DND-41 (cell line): ENCODE data around the gene RASGRF2.
"Not testable (repeated sequence)": the region's sequence is repeated elsewhere in the genome, so short reads cannot be mapped to it uniquely, and the experiment has no call there.

Experiments used
- ATAC-seq: fragments of 200-7000 bp; cut with Tn5 transposase; 3 replicates; pipeline ENCODE4 v1.9.1; 2021; ENCODE audit warnings: low read depth; ENCODE audit not compliant: insufficient read depth
- DNase-seq: peaks from one replicate; pipeline ENCODE4 v3.0.0-alpha.2; 2020
- H2AFZ ChIP-seq: 2 replicates; pipeline ENCODE4 v1.6.0; 2012; ENCODE audit warnings: low read depth, low read length
- H3K27ac ChIP-seq: 2 replicates; pipeline ENCODE4 v1.5.1; 2012; ENCODE audit warnings: low read length, inconsistent platforms
- H3K27me3 ChIP-seq: fragments of 200-600 bp; sonication (generic); 2 replicates; pipeline ENCODE4 v1.6.0; 2012; ENCODE audit warnings: low read length, mild to moderate bottlenecking, inconsistent platforms; ENCODE audit not compliant: insufficient read depth, poor library complexity
- H3K36me3 ChIP-seq: 2 replicates; pipeline ENCODE4 v1.5.1; 2012; ENCODE audit warnings: low read length, inconsistent platforms; ENCODE audit not compliant: insufficient read depth
- H3K4me1 ChIP-seq: 2 replicates; pipeline ENCODE4 v1.5.1; 2012; ENCODE audit warnings: mild to moderate bottlenecking, low read length; ENCODE audit not compliant: insufficient read depth
- H3K4me2 ChIP-seq: 2 replicates; pipeline ENCODE4 v1.6.0; 2012; ENCODE audit warnings: mild to moderate bottlenecking, moderate library complexity, low read length, inconsistent platforms; ENCODE audit not compliant: insufficient read depth
- H3K4me3 ChIP-seq, 2 experiments: fragments of 200-600 bp in 1 of 2; shearing (Covaris generic) in 1 of 2; 2 replicates each; pipeline ENCODE4 v1.5.1; 2012 to 2016; ENCODE audit warnings: inconsistent platforms in 2 of 2, low read length in 2 of 2, mild to moderate bottlenecking in 2 of 2, low read depth in 1 of 2, moderate library complexity in 1 of 2
- H3K79me2 ChIP-seq: 2 replicates; pipeline ENCODE4 v1.6.0; 2012; ENCODE audit warnings: low read length, inconsistent platforms; ENCODE audit not compliant: insufficient read depth
- H3K9ac ChIP-seq: 2 replicates; pipeline ENCODE4 v1.6.0; 2012; ENCODE audit warnings: low read depth, mild to moderate bottlenecking, inconsistent platforms, low read length, moderate library complexity
- H3K9me3 ChIP-seq: 2 replicates; pipeline ENCODE4 v1.5.1; 2012; ENCODE audit warnings: low read length, moderate library complexity, mild to moderate bottlenecking, inconsistent platforms; ENCODE audit not compliant: insufficient read depth, severe bottlenecking
- H4K20me1 ChIP-seq: 2 replicates; pipeline ENCODE4 v1.6.0; 2012; ENCODE audit warnings: low read length; ENCODE audit not compliant: insufficient read depth
- EZH2 ChIP-seq: IDR thresholded peaks from 3 replicates; pipeline ENCODE4 v1.6.1; 2012; ENCODE audit warnings: borderline replicate concordance, low read depth, mild to moderate bottlenecking, moderate library complexity, low read length, inconsistent platforms; ENCODE audit not compliant: severe bottlenecking
- TF ChIP-seq, protein P1 (sequence below): IDR thresholded peaks from 2 replicates; pipeline ENCODE4 v1.5.1; 2012; ENCODE audit warnings: borderline replicate concordance, low read length, moderate library complexity, mild to moderate bottlenecking; ENCODE audit not compliant: poor library complexity, severe bottlenecking; ENCODE audit errors: extremely low read depth

The RASGRF2 gene

DNA sequence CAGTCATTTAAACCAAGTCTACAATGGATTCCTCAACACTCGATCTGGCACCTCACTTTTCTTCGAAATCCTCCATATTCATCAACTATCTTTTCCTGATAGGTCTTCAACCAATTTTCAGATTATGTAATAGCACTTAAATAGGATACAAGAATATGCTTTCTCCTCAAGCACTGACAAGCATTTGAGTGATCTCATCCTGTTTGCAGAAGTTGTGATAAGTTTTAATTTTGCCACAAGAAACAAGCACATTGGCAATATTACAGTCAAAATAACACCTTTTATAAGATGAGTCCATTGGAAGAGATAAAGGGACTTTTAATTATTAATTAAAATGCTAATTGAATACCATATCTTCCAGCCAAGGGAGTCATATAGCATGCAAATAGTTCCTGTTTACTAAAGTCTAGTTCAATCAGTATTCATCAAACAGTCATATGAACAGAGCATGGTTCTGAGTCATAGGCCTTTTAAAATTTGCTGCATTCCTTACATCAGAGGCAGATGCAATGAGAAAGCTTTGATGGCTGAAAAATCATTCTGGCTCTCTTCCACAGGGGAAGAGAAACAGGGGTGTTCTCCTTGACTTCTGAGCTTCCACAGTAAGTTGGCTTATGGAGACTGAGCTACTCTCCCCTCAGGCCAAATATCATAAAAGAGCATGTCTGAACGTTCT lies 308.5 kb downstream of the RASGRF2 start:
- H3K4me2 ChIP-seq = no peak overlapping the region
- H3K79me2 ChIP-seq = peaks cover 22% of the 10 kb centered on the region

DNA sequence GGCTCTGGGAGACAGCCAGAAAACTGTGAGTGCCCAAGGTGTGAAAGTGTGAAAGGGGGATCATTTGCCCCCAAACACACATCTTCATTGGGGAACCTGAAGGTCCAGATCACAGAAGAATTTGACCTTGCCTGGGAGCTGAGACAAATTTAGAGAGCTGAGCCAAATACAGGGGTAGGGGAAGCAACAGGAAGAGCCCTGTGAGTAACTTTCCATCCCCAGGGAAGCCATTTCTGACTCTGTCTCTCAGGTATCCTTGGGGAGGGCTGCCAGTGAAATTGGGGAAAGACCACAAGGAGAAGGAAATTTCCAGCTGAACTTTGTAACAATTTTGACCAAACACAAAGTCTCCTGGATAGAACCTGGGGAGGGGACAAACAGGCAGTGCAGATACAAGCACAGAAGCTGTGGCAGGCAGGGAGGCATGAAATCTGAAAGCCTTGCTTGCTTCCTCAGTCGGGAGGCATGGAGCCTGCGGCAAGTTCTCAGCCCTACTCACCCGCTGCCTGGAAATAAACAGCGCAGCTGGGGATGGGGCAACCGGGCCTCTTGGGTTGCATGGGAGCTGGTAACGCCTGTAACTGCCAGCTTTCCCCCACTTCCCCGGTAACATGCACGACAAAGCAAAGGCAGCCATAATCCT lies 309.7 kb downstream of the RASGRF2 start:
- ATAC-seq (peak; percentile 33), DNase-seq (peak; percentile 13)
- H3K36me3 ChIP-seq = no peaks in the 10 kb centered on the region
- no peak overlapping the region for H3K9ac ChIP-seq
- no peaks in the 10 kb centered on the region for H3K9me3 ChIP-seq
- H2AFZ ChIP-seq = no peak overlapping the region
- TF ChIP-seq, protein P1, sequence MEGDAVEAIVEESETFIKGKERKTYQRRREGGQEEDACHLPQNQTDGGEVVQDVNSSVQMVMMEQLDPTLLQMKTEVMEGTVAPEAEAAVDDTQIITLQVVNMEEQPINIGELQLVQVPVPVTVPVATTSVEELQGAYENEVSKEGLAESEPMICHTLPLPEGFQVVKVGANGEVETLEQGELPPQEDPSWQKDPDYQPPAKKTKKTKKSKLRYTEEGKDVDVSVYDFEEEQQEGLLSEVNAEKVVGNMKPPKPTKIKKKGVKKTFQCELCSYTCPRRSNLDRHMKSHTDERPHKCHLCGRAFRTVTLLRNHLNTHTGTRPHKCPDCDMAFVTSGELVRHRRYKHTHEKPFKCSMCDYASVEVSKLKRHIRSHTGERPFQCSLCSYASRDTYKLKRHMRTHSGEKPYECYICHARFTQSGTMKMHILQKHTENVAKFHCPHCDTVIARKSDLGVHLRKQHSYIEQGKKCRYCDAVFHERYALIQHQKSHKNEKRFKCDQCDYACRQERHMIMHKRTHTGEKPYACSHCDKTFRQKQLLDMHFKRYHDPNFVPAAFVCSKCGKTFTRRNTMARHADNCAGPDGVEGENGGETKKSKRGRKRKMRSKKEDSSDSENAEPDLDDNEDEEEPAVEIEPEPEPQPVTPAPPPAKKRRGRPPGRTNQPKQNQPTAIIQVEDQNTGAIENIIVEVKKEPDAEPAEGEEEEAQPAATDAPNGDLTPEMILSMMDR = no peak
- TF ChIP-seq EZH2 = no peak
- no peaks in the 10 kb centered on the region for H4K20me1 ChIP-seq
- peak overlapping the region; percentile 55 for H3K27ac ChIP-seq
- H3K79me2 ChIP-seq = peaks cover 34% of the 10 kb centered on the region
- no peak overlapping the region for H3K4me3 ChIP-seq
- no peaks in the 10 kb centered on the region for H3K27me3 ChIP-seq
- H3K4me1 ChIP-seq = peaks cover 24% of the 10 kb centered on the region
- peak overlapping the region; percentile 37; the same call in 1 of the 2 replicates for H3K4me2 ChIP-seq

More for the DNA sequence above, 308.5 kb downstream of the RASGRF2 start:
- Histone ChIP-seq H3K4me3 (no peak overlapping the region), H3K27ac (no peak overlapping the region), H4K20me1 (no peaks in the 10 kb centered on the region), H3K27me3 (no peaks in the 10 kb centered on the region), H3K36me3 (no peaks in the 10 kb centered on the region), H2AFZ (no peak overlapping the region), H3K9ac (no peak overlapping the region), H3K4me1 (peaks cover 24% of the 10 kb centered on the region), H3K9me3 (no peaks in the 10 kb centered on the region)
- DNase-seq (no peak), ATAC-seq (0 out of 3 replicates have a peak, but pooled peaks have one; percentile 29)
- TF ChIP-seq EZH2 = no peak
- TF ChIP-seq, protein P1 = no peak

DNA sequence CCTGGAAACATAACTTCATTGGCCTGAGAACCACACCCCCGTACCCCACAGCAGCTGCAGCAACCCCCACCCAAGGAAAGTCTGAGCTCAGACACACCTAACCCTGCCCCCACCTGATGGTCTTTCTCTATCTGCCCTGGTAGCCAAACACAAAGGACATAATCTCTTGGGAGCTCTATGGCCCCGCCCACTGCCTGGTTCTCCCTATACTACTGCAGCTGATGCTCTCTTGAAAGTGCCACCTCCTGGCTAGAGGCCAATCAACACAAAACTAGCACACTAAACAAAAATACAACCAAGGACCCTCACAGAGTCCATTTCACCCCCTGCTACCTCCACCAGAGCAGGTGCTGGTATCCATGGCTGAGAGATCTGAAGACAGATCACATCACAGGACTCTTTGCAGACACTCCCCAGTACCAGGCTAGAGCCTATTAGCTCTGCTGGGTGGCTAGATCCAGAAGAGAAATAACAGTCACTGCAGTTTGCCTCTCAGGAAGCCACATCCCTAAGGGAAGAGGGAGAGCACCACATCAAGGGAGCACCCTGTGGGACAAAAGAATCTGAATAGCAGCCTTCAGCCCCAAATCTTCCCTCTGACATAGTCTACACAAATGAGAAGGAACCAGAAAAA lies 310.3 kb downstream of the RASGRF2 start:
- Histone ChIP-seq H3K27ac (peak overlapping the region; percentile 55; the same call in 1 of the 2 replicates), H3K4me1 (peaks cover 24% of the 10 kb centered on the region), H3K79me2 (peaks cover 40% of the 10 kb centered on the region), H3K4me2 (0 out of 2 replicates have a peak overlapping the region, but pooled peaks have one; percentile 37)
- H3K9me3 ChIP-seq, H3K4me3 ChIP-seq, H3K36me3 ChIP-seq, H3K27me3 ChIP-seq, H4K20me1 ChIP-seq, H2AFZ ChIP-seq, H3K9ac ChIP-seq: not testable (repeated sequence)
- DNase-seq (peak; percentile 69), ATAC-seq (peak; percentile 85)
